IPS-18c (cell line): ENCODE measurements around the gene FGA.
A peak's percentile ranks its signal among the peaks of the same experiment; 100 is the strongest.

Experiments used
- H3K4me3 ChIP-seq: 2 replicates; pipeline ENCODE4 v1.7.0; 2013; ENCODE audit warnings: low read depth, mild to moderate bottlenecking, low read length, moderate library complexity; ENCODE audit not compliant: insufficient read depth
- H3K9me3 ChIP-seq: one replicate; pipeline ENCODE4 v1.6.1; 2013; ENCODE audit warnings: mild to moderate bottlenecking, low read length, moderate library complexity; ENCODE audit not compliant: control insufficient read depth, insufficient read depth

FGA gene

GRCh38 chr4:154560824-154561231 is 29.7 kb downstream of the FGA start:
- H3K4me3 ChIP-seq, result no peak overlapping the region
- H3K9me3 ChIP-seq, result no peaks in the 10 kb centered on the region

GRCh38 chr4:154560419-154560801 is 30.1 kb downstream of the FGA start:
- Histone ChIP-seq H3K9me3 (no peaks in the 10 kb centered on the region), H3K4me3 (no peak overlapping the region)

DNA sequence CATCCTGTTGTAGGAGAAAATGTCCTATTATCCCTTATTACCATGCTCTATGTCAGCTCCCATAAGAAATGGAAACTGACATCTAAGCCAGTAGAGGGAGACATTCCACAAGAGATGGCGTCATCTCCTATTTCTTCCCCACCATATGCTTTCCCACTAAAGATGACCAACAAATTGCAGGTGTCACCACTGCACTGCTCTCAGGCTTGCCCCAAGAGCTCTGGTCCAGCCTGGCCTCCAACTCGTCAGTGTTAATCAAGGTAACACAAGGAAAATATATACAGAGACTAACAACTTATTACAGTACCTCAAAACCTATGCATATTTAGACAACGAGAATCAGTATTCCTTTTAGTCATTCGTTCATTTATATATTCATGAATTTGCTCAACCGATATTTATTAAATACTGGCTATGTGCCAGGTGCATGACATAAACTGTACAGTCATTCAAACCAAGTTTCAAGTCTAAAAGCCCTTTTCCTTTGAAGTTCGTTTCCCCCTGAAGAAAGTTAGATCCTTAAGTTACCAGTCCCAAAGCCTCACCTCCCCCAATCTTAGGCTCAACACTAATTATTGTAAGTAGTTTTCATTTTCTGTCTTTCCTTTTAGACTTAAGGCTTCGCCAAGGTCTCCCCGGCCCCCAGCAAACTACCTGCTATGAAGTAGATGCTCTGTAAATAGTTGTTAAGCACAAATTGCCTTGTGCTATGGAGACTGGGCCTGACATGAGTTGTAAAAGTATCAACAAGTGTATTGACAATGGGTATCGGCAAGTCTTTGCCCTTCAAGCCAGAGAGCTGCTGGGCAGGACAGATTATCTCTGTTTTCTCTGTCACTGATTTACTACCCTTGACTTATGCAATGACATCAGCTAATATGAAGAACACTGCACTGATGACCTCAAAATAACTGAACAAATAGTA is 30.8 kb downstream of the FGA start:
- Histone ChIP-seq H3K4me3 (no peak overlapping the region), H3K9me3 (no peaks in the 10 kb centered on the region)

GRCh38 chr4:154559141-154559493 is 31.4 kb downstream of the FGA start:
- Histone ChIP-seq H3K4me3 (no peak overlapping the region), H3K9me3 (no peaks in the 10 kb centered on the region)

DNA sequence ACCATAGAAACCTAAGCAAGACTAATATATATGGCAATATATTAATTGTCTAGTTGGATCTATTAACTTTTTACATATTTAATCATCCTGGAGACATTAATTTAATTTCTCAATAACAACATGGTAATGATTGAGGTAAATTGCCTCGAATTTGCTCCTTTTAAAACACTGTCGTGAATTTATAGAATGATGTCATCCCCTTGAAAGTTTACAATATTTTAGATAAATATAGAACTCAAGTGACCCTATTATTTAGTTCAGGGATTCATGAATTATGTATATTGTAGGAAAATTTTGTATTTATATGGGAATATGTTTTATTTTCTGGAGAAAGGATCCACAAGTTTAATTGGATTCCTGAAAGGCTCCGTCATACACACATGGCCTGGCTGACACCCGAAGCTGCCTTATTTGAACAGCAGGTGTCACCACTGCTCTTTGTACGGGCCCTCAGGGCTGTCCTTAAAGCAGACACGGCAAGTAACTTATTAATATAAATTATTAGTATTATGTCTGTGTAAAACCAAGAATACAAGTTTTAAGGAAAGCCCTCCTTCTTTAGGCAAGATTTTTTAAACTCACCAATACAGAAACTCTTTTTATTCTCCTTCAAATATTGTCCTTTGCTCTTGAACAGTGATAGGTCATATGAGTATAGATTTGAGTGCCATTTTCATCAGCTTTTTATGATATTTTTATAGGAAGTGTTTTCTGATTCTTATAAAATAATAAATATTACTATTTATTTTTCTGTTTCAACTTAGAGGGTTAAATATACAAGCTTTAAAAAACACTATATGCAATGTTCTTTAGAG is 38.5 kb downstream of the FGA start:
- Histone ChIP-seq H3K4me3 (no peak overlapping the region), H3K9me3 (no peaks in the 10 kb centered on the region)

GRCh38 chr4:154549894-154550790 is 40.4 kb downstream of the FGA start, which contains the start of gene PLRG1:
Gene PLRG1, minus strand, starts transcription at chr4:154550400. Its CDS starts 92 bp downstream, at chr4:154550308.
- no peaks in the 10 kb centered on the region for H3K9me3 ChIP-seq

GRCh38 chr4:154545689-154546088 is 44.9 kb downstream of the FGA start:
- Histone ChIP-seq H3K4me3 (no peak overlapping the region), H3K9me3 (no peaks in the 10 kb centered on the region)

More at GRCh38 chr4:154549894-154550790, 40.4 kb downstream of the FGA start, which contains the start of gene PLRG1:
- peak within 1 kb of the TSS; percentile 72 for H3K4me3 ChIP-seq

DNA sequence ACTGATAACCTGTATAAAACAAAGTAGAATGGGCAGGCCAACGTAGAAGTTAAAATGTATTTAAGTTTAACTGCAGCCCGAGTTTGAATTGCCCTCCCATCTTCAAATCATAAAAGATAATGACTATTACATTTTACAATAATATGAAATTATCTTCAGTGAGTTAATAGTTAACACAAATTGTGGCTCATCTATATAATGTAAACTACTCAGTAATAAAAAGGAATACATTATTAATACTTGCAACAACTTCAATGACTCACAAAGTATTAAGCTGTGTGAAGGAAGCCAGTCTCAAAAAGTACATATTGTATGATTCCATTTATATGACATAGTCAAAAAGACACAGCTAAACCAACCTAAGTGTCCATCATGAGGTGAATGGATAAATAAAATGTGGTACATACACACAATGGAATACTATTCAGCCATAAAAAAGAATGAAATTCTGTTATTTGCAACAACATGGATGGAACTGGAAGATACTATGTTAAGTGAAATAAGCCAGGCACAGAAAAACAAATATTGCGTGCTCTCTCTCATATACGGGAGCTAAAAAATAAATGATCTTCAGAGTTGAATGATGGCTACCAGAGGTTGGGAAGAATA is 48.2 kb downstream of the FGA start:
- Histone ChIP-seq H3K4me3 (no peak overlapping the region), H3K9me3 (no peaks in the 10 kb centered on the region)
